ENCODE results near the gene NRG2.

NRG2 gene

DNA sequence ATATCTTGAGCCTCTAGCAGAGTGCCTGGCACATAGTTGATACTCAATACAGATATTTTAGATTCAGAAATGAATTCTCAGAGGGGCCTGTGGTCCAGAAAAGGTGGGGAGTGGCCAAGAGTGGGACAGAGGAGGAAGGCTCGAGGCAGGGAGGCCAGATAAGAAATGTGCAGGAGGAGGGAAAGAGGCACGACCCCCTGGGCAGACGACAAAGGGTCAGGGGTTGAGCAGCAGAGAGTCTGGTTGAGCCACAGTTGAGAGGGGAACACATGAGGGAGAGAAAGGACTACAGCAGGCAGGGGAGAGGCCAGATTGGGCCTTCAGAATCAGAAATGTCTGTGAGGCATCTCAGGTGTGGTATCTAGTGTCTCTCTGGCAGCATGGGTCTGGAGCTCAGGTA is 158.4 kb downstream of the NRG2 start:
- in situ Hi-C loops (cut with HindIII; ENCODE audit: low sequenced_read_pairs) = no loop called here

DNA sequence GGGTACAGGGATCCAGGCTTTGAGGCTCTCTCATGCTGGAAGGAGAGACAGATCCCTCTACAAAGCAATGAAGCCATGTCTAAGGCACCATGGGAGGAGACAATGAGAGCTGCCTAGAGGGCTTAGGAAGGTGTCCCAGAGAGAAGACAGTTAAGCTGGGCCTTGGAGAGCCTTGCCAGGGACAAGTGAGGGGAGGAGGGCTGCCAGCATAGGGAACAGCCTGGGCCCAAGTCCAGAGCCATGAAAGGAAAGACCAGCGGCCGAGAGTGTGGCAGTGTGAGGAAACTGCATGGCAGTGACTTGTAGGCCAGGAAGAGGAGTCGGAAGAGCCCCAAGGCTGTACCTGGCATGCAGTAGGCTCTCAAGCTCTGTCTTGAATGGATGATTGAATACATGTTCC is 159.0 kb downstream of the NRG2 start:
- in situ Hi-C loops (cut with HindIII; ENCODE audit: low sequenced_read_pairs) = no loop called here

DNA sequence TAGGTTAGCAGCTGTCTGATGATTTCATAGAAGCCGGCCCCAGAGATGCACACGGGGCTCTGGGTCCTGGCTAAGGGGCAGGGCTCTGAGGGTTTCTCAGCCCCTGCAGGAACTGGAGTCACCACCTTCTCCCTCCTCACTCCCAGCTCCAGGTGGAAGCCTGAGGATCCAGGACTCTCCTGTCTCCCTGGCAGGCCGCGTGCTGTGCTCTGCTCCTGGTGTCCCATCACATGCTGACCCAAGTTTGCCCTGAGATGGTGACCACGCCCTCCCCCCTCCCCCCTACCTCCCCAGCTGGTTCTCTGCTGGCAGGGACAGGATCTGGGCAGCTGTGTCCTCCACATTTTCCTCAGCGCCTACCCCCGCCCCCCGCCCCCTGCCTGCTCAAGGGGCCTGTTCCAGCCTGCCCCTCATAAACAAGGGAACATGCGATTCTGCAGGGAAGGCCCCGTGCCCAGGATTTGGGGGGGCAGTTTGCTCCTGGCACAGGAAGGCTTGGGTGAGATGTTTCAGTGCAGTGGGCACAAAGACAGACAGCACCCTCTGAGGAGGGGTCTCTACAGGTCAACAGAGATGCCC is 160.0 kb downstream of the NRG2 start:
- in situ Hi-C loops (cut with HindIII; ENCODE audit: low sequenced_read_pairs) = no loop called here

DNA sequence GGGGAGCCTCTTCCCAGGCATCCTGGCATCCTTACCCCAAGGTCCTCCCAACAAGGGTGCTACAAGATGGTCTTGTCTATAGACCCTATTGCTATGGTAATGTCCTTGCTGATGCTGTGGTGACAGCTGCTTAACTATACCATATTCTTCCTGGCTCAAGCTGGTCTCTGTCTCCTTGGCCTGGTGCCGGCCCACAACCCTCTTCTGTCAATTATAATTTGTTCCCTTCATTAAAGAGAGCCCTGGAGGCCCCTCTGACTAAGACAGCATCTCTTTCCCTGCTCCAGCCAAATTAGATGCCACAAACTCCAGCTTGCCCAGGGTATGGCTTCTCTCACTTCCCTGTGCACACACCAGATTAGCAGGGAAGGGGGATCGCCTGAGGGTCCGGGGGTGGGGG is 160.8 kb downstream of the NRG2 start:
- in situ Hi-C loops (cut with HindIII; ENCODE audit: low sequenced_read_pairs) = no loop called here

DNA sequence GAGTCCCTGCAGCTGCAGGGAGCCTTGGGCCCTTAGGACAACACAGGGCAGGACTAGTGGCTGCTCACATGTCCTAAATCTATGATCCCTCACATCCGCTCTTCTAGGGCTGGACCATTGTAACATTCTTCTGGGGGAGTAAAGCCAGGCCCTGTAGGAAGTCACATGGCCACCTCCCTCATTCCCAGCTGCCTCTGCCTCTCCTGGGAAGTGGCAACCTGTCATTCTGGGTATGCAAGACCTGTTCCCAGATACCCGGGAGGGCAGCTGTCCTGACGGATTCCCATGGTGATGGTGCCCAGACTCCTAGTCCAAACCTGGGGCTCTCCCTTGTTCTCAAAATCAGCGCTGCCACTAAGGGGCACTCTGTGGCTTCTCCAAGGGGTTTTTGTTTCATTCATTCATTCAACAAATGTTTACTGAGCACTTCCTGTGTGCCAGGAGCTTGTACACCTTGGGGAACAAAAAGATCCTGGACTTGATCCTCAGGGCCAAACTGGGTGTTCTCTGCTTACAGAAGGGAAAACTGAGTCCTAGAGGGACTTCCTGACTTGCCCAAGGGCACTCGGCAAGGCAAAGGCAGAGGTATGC is 161.9 kb downstream of the NRG2 start:
- in situ Hi-C loops (cut with HindIII; ENCODE audit: low sequenced_read_pairs) = no loop called here

DNA sequence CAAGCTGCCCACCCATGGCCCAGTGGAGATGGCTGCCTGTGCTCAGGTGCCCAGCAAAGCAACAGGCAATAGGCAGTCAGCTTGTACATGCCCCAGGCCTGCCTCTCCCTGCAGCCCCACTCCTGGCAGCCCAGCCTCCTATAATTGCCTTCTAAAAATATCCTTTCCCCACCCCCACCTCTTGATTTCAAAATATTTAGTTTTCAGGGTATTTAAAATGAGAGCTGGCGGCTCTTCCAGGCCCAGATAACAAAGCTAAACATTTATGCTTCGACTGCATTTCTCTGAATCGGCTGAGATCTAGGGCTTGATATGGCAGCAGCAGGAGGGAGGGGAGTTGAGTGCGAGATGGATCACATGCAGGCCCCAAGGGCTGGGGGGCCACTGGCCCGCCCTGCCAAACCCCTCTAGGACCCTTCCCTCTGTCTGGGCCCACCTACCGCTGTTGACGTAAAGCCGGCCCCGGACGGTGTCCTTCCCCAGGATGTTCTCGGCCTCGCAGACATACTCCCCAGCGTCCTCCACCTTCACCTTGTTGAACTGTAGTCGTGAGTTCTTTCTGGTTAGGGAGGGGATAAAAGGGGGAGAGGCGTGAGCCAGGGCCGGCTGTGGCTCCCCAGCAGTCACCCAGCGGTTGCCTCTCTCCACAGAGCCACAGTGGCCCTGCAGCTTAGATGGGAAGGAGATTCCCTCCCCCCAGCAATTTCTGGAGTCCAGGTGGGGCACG is 162.5 kb downstream of the NRG2 start:
- in situ Hi-C loops (cut with HindIII; ENCODE audit: low sequenced_read_pairs) = no loop called here

DNA sequence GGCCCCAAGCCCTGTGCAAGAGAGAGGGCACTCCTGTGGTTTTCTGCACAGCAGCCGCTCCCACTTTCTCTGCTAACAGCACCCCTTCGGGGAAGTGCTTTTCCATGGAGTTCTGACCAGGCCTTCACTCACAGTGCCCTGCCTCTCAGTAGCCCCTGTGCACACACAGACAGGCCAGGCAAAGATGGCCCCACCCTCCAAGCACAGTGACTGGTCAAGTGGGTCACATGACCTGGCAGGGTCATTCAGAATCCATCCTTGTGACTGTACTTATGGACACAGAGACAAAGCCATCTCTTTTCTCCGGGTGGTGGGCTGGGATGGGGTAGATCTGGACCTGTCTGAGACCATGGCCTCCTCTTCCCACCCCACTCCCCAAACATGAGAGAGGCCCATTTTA is 165.0 kb downstream of the NRG2 start:
- in situ Hi-C loops (cut with HindIII; ENCODE audit: low sequenced_read_pairs) = no loop called here

DNA sequence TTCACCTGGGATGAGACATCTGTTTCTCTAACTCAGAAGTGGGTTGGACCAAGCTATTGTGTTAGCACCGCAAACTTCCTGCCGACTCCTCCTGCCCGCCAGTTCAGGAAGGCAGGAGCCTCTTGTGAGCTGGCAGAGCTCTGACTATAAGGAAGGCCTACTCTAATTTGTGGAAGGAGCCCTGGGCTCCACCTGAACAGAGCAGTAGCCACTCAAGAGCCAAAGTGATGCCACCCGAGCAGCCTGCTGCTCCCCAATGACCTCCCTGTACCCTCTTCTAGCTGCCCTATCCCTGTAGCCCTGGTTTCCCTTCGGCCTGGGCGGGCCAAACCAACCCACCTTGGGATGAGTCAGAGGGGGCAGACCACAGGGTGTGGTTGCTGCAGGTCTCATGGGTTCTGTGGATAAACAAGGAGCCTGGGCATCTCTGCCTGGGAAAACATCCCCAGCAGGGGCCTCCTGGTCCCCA is 165.9 kb downstream of the NRG2 start:
- in situ Hi-C loops (cut with HindIII; ENCODE audit: low sequenced_read_pairs) = no loop called here

DNA sequence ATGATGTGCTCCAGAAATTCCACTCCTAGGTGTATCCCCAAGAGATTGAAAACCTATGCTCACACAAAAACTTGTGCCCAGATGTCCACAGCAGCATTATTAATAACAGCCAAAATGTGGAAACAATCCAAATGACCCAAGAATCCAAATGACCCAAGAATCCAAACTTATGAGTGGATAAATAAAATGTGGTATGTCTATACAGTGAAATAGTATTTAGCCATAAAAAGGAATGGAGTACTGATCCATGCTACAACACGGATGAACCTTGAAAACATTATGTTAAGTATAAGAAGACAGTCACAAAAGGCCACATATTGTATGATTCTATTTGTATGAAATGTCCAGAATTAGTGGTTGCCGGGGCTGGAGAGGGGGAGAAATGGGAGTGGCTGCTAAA is 167.1 kb downstream of the NRG2 start:
- in situ Hi-C loops (cut with HindIII; ENCODE audit: low sequenced_read_pairs) = no loop called here

DNA sequence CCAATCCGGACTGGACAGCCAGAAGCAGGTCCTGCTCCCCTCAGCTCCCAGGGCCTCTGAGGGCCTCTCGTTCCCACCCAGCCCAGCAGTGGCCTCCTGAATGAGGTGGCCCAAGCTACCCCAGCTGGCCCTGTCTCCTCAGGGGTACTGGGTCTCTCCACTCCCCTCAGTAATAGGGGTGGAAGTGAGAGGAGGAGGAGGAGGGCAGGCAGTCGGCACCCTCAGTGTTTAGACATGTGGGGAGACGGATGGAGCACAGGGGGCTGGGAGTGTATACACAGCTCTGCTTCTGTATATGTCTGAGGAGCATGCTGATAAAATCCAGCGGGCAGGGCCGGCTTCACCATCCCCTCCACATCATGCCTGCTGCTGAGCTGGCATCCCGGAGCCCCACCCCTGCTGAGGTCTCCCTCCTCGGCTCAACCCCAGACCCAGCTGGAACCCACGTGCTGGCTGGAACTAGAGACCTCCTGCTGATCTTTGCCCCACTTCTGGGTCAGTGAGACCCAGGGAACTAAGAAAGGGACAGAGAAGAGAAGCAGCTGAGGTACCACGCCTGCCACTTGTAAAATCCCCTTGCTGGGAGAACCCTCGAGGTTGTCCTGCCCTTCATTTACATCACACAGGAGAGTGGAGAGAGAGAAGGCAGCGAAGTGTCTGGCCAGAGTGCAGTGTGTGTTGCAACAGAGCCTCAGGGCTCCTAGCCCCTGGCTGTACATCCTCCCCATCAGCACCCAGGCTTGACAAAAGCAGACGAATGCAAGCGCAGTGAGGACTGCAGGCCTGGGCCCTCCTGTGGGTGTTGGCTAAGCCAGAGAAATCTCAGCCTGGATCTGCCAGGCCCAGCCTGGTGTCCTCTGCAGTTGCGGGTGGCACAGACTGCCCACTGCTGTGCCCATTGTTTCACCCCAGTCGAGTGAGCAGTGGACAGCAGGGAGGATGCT is 170.0 kb downstream of the NRG2 start:
- in situ Hi-C loops (cut with HindIII; ENCODE audit: low sequenced_read_pairs) = no loop called here

DNA sequence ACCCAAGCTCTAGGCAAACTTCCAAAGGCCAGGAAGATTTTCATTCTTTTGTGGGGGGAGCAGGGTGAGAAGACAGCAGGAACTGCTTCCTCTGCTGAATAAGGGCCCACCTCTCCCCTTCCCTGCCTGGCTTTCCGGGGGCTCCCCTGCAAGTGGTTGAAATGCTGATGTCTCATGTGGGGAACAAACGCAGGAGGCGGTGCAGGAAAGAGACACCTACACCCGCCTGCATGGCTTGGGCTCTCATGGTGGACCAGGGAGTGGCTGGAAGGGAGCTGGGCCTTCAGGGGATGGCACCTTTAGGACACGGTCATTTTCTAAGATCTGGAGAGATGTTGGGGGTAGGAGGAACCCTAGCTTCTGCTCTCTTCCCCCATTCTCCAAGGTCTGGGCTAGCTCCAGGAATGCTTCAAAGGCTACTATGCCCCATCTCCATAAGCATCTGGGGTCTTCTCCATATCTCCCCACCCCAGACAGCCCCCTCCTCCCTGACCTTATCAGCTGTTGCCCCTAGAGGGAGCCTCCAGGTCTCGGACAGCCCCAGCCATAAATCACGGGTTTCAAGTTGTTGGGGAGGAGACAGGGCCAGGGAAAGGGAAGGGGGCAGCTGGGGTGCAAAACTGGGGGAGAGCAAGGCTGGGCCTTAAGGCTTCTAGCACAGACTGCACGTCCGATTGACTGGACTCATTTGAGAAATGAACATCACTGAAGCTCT is 170.9 kb downstream of the NRG2 start:
- in situ Hi-C loops (cut with HindIII; ENCODE audit: low sequenced_read_pairs) = no loop called here

DNA sequence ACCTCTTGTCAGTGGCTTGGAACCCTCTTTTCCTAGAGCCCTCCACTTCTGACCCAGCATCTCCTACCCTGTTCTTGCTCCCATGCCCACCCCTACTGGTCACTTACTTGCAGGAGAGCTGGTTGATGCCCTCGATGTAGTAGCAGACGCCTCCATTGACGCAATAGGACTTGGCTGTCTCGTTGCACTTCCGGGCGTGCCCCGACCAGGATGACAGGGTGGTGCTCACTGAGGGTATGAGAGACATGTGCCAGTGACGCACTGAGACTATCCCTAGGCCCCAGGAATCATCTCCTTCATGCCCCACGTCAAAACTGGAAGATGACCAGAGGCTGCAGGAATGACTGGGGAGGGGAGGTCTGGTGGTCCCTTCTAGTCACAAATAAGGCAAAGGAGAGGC is 171.5 kb downstream of the NRG2 start:
- in situ Hi-C loops (cut with HindIII; ENCODE audit: low sequenced_read_pairs) = no loop called here

DNA sequence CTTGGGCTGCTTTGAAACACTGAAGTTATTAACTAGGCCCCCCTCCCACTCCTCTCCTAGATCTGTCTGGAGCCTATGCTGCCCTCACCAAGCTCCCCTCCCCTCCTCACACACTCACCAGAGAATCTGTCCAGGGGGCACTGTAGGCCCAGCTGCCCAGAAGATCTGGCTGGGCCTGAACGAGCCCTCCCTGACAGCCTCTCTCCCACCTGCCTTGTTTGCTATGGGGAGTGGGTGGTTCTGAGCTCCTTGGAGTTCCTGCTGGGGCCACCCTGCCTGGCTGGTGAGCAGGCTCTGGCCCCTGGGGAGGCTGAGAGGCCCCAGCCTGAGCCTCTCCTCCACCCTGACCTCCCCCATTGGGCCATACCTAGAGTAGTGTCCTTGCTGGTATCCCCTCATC is 172.4 kb downstream of the NRG2 start:
- in situ Hi-C loops (cut with HindIII; ENCODE audit: low sequenced_read_pairs) = no loop called here

DNA sequence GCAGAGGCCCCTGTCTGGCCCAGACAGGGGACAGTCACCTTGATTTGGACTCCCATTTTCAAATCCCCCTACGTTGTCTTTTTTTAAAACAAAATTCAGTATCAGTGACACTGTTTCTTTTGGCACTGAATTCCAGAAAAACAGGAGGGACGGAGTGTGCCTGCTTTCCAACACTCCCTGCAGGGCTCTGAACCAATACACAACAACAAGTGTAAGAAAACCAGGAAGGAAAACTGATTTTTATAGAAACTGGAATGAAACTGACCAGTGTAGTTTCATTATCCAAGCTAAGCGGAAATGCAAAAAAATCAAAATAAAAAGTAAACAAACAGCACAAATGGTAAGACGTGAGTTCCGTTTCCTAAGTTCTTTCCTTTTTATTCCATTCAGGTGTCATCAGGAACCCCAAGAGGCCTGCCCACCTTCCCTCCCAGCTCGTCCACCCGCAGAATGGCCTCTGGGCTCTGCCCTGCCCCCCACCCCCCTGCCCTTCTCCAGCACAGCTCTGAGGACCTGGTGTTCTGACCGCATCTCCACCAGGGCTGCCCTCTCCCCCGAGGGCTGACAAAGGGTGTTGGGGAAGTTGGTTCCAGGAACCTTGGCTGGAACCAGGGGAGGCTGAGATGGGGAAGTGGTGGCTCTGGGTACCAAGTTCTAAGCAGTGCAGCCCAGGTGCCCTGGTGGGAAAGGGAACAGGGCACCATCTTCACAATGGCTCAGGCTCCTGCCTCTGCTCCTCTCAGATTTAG is 173.9 kb downstream of the NRG2 start:
- in situ Hi-C loops (cut with HindIII; ENCODE audit: low sequenced_read_pairs) = no loop called here

DNA sequence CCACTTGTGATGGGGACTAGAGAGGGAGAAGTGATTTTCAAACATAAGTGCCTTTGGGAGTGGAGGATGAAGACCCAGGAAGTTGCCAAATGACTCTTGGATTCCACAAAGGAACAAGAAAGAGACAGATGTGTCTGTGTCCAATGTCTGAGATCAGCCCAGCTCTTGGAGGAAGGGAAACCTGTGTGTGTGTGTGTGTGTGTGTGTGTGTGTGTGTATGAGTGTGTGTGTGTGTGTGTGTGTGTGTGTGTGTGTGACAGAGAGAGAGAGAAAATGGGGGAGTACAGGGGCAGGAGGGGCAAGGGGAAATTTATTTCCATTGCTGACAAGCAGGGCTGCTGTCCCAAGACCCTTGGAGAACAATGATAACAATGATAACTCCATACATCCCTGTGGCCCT is 175.5 kb downstream of the NRG2 start:
- in situ Hi-C loops (cut with HindIII; ENCODE audit: low sequenced_read_pairs) = no loop called here

DNA sequence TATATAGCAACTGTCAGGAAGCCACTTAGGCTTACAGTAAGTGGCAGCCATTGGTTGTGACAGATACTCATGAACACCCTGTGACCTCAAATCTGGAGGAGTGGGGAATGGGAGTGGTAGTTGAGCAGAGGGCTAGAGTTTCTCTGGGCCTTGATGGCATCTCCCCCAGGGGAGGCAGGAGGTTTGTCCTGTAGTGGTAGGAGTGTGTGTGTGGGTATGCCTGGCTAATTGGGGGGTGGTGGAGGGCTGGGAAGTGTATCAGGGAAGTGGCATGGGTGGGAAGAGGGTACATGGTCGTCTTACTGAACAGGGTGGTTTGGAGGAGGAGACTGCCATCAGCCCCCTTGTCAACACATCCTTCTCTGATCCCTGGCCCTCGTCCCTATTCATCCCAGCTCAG is 176.0 kb downstream of the NRG2 start:
- in situ Hi-C loops (cut with HindIII; ENCODE audit: low sequenced_read_pairs) = no loop called here

DNA sequence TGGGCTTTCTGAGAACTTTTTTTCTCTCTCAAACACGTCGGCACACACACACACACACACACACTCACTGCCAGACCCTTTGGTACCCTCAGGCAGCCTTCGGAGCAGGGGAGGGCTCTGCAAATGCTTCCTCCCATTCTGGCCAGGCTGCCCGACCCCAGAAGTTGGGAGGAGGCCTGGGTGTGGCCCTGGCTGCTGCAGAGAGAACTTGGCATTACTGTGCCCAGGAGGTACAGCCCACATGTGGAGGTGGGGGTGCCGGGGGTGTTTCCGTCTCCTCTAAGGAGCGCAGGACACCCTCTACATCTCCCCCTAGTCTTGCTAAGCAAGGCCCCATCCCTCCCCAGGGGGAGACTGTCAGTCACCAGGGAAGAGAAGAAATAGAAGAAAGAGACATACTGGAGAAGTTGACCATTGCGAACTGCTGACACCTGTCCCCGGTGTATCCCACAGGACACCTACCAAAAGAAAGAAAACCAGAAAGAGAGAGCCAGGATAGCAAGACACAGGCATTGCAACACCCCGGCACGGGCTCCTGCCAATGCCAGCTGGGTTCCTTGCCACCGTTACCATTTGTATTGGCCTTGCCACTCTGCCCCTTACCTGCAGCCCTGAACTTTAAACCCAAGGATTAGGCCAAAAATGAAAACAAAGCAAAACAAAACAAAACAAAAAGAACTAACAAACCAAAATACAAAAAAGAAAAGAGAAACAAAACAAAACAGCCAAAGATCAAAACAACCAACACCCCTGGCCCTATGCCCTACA is 178.2 kb downstream of the NRG2 start:
- in situ Hi-C loops (cut with HindIII; ENCODE audit: low sequenced_read_pairs) = no loop called here

DNA sequence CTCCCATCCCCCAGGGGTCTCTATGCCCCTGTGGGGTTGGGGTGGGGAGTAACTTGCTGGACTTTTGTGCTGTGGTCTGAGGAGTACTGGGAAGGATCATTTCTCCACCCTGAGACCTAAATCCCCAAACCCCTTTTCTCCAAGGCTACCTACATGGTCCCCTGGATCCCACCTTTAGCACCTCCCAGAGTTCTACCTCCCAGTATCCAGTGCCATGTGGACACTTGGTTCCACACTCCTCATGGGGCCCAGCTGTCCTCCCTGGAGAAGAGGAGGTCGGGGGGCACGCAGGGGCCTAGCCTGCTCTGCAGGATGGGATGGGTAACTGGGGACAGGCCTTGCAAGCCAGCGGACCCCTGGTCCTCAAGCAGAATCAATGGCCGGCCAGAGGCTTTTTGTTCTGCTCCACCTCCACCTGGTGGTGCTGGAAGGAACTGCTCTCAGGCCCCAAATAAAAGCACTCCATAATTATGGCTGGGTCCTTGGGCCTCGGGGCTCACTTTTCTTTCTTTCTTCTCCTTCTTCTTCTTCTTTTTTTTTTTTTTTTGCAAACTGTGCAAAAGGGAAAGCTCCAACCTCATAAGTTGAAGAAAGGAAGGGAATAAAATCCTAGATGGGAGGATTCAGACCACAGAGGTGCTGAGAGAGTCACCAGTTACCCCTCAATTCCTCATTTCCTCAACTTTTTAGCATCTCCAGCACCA is 179.1 kb downstream of the NRG2 start:
- in situ Hi-C loops (cut with HindIII; ENCODE audit: low sequenced_read_pairs) = no loop called here

DNA sequence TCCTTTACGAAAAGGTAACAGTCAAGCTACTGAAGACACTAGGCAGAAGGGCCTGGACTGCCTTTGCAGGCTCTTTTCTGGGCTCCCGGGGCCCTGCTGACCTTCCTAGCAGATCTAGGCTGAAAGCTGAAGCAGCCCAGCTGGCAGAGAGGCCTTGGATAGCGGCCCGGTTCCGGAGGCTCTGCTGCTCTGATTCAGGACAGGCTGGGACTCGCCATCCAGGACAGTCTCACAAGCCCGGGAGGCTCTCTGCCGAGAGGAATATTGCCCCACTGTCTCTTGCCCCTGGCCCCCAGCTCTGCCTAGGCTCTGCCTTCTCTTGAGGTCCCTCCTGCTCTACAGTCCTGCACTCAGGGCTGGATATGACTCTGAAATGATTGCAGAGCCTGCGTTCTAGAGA is 179.7 kb downstream of the NRG2 start:
- in situ Hi-C loops (cut with HindIII; ENCODE audit: low sequenced_read_pairs) = no loop called here

All from DLD1 (cell line).